Cardiac muscle cell (in vitro differentiated cells and primary cell): Measurements from ENCODE around the gene L1TD1. TPM values are rescaled to one million over a fixed set of nuclear protein-coding genes. Genes with fewer than 3 reads are reported as not detected.
"Not testable (repeated sequence)": the region's sequence is repeated elsewhere in the genome, so short reads cannot be mapped to it uniquely, and the experiment has no call there.

Experiments
- DNase-seq, 2 donors: peaks; one replicate each; pipeline versions ENCODE4 v3.0.0 to v3.0.0-alpha.2; 2010 to 2017; ENCODE audit warnings: low read depth in 1 of 2, low spot score in 1 of 2
- H3K27ac ChIP-seq: fragments of 200-600 bp; sonication (generic); 2 replicates; pipeline ENCODE4 v1.5.1; 2016
- H3K27me3 ChIP-seq: fragments of 200-600 bp; sonication (generic); 2 replicates; pipeline ENCODE4 v1.6.0; 2016; ENCODE audit warnings: control low read depth
- H3K36me3 ChIP-seq: fragments of 200-600 bp; sonication (generic); 2 replicates; pipeline ENCODE4 v1.5.1; 2016; ENCODE audit warnings: control low read depth
- H3K4me1 ChIP-seq: fragments of 200-600 bp; sonication (generic); 2 replicates; pipeline ENCODE4 v1.8.1; 2017; ENCODE audit warnings: low read depth, mild to moderate bottlenecking, mixed run types
- H3K4me3 ChIP-seq: fragments of 200-600 bp; sonication (generic); 2 replicates; pipeline ENCODE4 v1.5.1; 2016; ENCODE audit warnings: mild to moderate bottlenecking
- H3K9me3 ChIP-seq: fragments of 200-600 bp; sonication (generic); 2 replicates; pipeline ENCODE4 v1.5.1; 2017; ENCODE audit warnings: low read depth, mild to moderate bottlenecking, control low read depth
- CTCF ChIP-seq: IDR thresholded peaks from 2 replicates; pipeline ENCODE4 v1.5.1; 2012; ENCODE audit warnings: low read depth, mild to moderate bottlenecking, low read length
- polyA plus RNA-seq: library from polyadenylated mRNA; unstranded; fragments of >200 nt; fragmentation: Nextera tagmentation; extraction: Ambion mirVana; gene quantifications from 2 replicates; pipeline ENCODE4 v1.2.1, GENCODE V29; 2016
- total RNA-seq: library from RNA; depleted of rRNA; stranded (reverse); fragments of >200 nt; gene quantifications from 2 replicates; pipeline ENCODE4 v1.2.3, GENCODE V29; 2016

L1TD1 gene
- total and polyA plus RNA-seq, 2 experiments from 2014 or later, result 0.36 TPM; not detected in 1

DNA sequence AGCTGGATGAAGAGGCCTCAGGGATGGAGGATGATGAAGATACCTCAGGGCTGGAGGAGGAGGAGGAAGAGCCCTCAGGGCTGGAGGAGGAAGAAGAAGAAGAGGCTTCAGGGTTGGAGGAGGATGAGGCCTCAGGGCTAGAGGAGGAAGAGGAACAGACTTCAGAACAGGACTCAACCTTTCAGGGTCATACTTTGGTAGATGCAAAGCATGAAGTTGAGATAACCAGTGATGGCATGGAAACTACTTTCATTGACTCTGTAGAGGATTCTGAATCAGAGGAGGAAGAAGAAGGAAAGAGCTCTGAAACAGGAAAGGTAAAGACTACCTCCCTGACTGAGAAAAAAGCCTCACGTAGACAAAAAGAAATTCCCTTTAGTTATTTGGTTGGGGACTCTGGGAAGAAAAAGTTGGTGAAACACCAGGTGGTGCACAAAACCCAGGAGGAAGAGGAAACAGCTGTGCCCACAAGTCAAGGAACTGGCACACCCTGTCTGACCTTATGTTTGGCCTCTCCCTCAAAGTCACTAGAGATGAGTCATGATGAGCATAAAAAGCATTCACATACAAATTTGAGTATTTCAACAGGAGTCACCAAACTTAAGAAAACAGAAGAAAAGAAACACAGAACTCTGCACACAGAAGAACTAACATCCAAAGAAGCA is 15.4 kb downstream of the L1TD1 start:
- Histone ChIP-seq H3K36me3 (no peaks in the 10 kb centered on the region), H3K27me3 (no peaks in the 10 kb centered on the region), H3K9me3 (no peaks in the 10 kb centered on the region), H3K4me3 (no peak overlapping the region), H3K4me1 (no peaks in the 10 kb centered on the region), H3K27ac (no peak overlapping the region)
- DNase-seq, result no peak
- TF ChIP-seq CTCF, result no peak

DNA sequence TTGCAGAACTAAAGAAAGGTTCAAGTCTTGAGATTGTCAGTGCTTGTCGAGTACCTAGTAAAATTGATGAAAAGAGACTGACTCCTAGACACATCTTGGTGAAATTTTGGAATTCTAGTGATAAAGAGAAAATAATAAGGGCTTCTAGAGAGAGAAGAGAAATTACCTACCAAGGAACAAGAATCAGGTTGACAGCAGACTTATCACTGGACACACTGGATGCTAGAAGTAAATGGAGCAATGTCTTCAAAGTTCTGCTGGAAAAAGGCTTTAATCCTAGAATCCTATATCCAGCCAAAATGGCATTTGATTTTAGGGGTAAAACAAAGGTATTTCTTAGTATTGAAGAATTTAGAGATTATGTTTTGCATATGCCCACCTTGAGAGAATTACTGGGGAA is 16.3 kb downstream of the L1TD1 start:
- no peaks in the 10 kb centered on the region for H3K4me1 ChIP-seq
- H3K27me3 ChIP-seq, result no peaks in the 10 kb centered on the region
- H3K9me3 ChIP-seq, result no peaks in the 10 kb centered on the region
- no peak for TF ChIP-seq CTCF
- H3K36me3 ChIP-seq, result no peaks in the 10 kb centered on the region
- H3K27ac ChIP-seq, result no peak overlapping the region
- no peak overlapping the region for H3K4me3 ChIP-seq
- DNase-seq, result no peak

GRCh38 chr1:62212411-62212810 is 17.8 kb downstream of the L1TD1 start:
- H3K36me3 ChIP-seq, result no peaks in the 10 kb centered on the region
- H3K27ac ChIP-seq, result no peak overlapping the region
- no peak for DNase-seq
- H3K9me3 ChIP-seq, result no peaks in the 10 kb centered on the region
- no peaks in the 10 kb centered on the region for H3K4me1 ChIP-seq
- no peaks in the 10 kb centered on the region for H3K27me3 ChIP-seq
- no peak overlapping the region for H3K4me3 ChIP-seq
- TF ChIP-seq CTCF, result no peak

DNA sequence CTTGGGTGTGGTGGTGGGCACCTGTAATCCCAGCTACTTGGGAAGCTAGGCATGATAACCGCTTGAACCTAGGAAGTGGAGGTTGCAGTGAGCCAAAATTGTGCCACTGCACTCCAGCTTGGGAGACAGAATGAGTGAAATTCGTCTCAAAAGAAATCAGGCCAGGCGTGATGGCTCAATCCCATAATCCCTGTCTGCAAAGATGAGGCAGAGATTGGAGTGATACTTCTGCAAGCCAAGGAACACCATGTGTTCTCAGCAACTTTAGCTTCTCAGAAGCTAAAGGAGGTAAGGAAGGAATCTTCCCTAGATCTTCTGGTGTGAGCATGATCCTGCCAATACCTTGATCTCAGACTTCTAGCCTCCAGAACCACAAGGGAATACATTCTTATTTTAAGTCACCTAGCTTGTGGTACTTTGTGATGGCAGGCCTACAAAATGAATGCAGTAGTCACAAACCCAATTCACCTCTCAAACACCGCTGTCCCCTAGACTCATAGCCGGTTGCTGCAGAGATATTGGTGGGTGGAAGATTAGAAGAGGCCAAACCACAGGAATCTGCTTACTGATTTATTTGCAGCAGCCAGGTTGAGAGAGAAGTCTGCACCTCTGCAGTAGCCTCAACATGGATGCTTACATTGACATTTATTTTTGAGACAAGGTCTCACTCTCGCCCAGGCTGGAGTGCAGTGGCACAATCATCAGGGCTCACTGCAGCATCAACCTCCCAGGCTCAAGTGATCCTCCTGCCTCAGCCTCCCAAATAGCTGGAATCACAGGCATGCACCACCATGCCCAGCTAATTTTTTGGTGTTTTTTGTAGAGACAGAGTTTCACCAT is 18.6 kb downstream of the L1TD1 start:
- no peak for DNase-seq
- H3K36me3 ChIP-seq, result no peaks in the 10 kb centered on the region
- H3K4me1 ChIP-seq, result no peaks in the 10 kb centered on the region
- TF ChIP-seq CTCF, result no peak
- H3K27ac ChIP-seq, result no peak overlapping the region
- H3K4me3 ChIP-seq, result no peak overlapping the region
- H3K27me3 ChIP-seq, result no peaks in the 10 kb centered on the region
- no peaks in the 10 kb centered on the region for H3K9me3 ChIP-seq

DNA sequence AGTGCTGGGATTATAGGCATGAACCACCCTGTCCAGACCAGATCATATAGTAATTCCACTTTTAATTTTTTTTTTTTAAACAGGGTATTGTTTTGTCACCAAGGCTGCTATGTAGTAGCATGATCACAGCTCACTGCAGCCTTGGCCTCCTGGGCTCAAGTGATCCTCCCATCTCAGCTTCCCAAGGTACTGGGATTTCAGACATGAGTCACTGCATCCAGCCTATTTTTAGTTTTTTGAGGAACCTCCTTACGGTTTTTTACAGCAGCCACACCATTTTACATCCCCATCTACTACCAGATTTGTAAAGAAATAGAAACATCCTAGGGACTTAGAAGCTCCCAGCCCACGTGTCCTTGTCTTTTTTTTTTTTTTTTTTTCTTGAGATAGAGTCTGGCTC is 24.0 kb downstream of the L1TD1 start:
- Histone ChIP-seq H3K4me3 (no peak overlapping the region), H3K9me3 (no peaks in the 10 kb centered on the region), H3K36me3 (no peaks in the 10 kb centered on the region), H3K27ac (no peak overlapping the region), H3K4me1 (no peaks in the 10 kb centered on the region), H3K27me3 (no peaks in the 10 kb centered on the region)
- no peak for DNase-seq
- TF ChIP-seq CTCF, result no peak

GRCh38 chr1:62220456-62220855 is 25.8 kb downstream of the L1TD1 start:
- H3K36me3 ChIP-seq, H3K27ac ChIP-seq, H3K9me3 ChIP-seq, DNase-seq, H3K4me1 ChIP-seq, H3K4me3 ChIP-seq, H3K27me3 ChIP-seq: not testable (repeated sequence)
